Measurements from ENCODE around the gene FAM47E.

Gene FAM47E, protein sequence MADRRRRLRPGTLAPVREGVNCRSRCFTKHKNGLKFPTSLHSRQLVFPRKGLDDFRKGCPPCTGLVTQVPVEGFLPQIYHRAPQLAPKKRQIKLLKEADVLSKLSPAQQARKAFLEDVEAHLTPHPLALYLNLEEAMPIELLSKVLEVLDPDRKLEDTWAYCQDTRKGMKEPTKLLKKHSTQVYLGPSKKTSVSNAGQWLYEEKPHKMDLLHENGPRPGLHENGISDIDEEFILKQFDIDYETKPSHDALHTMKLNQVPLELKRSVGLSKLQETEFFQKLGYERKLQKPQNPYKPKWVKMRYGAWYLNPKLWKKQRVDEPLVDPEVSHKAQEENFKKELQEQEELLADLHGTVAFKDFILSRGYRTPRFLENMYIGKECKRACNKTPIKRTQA

DNA sequence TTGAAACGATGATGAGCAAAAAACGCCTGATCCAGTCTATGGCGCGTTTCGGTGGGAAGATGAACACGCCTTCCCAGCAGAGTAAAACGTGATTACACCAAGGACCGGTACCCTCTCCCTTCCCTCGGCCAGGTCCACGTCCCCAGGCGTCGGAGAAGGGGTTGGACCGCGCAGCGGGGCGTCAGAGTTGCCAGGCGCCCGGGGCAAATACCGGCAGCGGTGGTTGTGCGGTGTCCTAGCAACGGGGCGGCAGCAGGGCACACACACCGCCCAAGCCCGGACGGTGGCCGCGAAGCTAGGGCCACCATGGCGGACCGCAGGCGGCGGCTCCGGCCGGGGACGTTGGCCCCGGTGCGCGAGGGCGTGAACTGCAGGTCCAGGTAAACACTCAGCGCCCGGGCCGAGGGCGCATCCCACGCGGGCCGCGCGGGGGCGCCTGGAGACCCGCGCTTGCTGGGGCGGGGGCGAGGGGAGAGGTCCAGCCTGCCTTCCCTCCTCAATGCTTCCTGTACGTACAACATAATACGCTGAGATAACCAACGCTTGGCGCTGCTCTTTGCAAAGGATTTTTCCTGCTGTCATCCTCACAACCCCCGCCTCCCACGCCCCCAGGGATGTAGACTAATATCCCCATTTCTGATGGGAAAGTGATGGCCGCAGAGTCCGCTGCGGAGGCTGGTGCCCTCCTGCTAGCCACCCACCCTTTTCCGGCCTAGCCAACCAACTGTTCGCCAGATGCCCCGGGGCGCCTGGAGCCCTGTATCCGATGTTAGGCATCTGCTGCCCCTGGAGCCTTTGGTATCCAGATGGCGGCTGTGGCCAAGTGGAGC, at the start of gene FAM47E:
FAM47E (plus strand) TSS at position 281 of the 830 bp plus-strand sequence; CDS start at position 307, 26 bp downstream.
- peak; percentile 14 for DNase-seq (ENCODE audit: low read depth)

DNA sequence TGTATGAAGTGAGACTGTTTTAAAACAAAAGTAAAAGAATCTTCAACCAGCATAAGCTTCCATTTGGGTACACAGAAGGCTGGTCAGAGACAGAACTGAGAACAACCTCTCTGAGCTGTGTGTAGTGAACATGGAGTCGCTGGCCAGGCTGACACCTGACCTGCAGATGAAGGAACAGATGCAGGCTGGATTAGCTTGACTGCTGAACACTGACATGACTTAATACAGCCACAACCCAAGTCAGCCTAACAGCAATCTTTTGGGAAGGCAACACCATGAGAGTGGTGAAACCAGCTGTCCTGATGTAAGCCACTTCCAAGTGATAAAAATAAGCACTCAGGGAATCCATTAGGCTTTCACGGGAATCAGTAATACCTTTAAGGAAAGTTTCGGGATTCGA, 48.0 kb upstream of the FAM47E start:
- DNase-seq (ENCODE audit: low read depth), result no peak

DNA sequence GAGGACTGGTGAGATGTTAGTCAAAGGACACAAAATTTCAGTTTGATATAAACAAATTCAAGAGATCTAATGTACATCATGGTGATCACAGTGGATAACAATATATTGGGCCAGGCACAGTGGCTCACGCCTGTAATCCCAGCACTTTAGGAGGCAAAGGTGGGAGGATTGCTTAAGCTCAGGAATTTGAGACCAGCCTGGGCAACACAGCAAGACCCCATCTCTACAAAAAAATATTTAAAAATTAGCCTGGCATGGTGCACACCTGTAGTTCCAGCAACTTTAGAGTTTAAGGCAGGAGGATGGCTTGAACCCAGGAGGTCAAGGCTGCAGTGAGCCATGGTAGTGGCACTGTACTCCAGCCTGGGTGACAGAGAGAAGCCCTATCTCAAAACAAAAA, 46.6 kb upstream of the FAM47E start:
- DNase-seq (ENCODE audit: low read depth), result no peak

DNA sequence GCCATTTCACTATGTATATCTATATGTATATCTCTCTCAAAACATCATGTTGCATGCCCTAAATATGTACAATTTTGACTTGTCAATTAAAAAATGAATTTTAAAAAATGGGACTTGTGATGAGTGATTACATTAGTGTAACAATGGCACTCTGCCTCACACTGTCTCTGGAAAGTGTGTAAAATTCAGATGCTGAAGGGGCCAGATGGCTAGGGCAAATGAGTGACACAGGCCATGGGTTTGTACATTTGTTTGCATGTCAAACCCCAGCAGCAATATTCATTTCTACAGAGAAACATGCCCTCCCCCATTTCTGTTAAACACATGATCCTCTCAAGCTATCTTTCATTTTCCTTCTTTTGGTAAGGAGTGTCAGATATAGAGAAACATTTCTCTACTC, 46.0 kb upstream of the FAM47E start:
- no peak for DNase-seq (ENCODE audit: low read depth)

DNA sequence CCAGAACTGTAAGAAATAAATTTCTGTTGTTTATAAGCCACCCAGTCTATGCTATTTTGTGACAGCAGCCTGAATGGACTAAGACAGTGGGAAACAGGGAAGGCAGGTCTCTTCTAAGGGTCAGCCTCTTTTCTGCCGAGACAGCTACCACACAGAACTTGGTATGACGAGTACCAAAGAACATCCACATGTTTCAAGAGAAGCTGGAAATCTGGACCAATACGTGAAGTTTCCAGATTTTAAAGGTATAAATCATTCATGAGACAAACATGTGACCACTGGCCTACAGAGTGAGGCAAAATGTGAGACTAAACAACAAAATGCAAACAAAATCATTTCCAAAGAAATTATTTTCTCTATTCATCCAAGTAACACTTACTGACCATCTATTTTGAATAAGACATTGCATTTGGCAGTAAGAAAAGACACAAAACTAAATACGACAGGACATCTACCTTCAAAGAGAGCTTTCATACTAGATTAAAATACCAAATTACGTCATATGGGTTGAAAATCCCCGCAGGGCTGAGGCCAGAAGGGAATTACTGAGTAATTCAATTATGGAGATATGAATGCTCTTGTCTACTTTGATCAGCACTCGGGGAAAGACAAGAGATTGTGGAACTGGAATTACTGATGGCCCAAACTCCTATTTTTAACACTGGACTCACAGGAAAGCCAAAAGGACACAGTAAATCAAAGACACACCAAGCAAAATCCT, 45.1 kb upstream of the FAM47E start:
- no peak for DNase-seq (ENCODE audit: low read depth)

DNA sequence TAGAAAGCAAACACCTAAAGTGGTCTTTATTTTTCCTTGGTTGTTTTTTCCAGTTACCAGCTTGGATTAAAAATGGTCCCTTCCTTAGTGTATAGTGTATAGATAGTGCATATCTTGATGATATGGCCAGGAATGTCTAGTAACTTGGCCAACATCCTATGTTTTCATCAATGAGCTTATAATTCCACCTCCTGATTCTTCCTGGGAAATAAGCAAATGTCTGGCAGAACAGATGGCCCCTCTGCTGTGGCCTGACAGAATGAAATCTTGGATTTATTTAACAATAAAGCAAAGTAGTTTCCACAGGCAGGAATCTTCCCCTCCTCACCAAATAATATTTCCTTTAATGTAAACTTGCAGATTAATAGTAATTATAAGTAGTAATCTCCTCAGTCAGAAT, 44.0 kb upstream of the FAM47E start:
- no peak for DNase-seq (ENCODE audit: low read depth)

DNA sequence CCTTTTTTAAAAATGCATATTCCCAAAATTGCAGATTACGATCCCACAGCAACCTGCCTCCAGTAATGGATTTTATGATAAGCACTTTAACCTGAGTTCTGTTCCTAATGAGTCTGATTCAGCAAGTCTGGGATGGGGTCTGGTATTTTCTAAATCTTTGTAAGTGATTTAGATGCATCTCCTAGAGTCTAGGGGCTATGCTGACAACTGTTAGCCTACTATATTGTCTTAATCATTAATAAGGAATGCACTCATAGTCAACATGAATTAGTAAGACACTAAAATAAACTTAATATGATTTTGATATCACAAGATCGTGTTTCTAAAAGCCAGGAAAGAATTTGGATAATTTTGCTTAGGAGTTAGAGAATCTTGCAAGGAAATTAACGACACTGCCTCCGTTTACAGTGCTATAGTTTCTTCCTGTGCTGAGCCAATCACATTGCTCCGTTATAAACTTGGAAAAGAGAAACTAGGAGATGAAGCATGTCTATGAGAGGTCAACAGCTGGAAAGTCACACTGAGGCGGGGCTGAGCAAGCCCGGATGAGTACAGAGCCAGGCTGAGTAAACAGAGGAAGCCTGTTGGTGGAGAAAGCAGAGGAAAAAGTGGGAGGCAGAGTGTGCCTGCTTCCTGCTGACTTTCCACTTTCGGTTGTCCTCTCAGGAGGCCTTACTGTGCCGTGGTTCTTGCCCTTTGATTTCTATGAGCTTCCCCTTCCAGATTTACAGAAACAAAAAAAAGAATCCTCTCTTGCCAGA, 43.3 kb upstream of the FAM47E start:
- DNase-seq (ENCODE audit: low read depth), result peak; percentile 73

DNA sequence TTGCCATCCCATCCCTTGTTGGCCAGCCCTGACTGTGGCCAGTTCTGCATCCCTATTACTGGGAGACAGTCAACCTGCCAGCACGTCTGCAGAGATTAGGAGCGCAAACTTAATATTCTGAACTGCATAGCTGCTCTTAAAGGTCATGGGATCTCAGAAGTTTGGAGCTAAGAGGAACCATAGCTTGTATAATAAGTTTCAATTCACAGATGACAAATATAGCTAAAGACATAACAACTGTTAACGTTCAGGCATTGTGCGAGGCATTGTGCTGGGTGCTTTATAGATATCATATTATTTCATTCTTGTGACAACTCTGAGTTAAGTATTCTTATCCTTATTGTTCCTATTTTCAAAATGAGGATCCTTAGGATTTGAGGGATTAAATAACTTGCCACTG, 41.6 kb upstream of the FAM47E start:
- DNase-seq (ENCODE audit: low read depth), result no peak

DNA sequence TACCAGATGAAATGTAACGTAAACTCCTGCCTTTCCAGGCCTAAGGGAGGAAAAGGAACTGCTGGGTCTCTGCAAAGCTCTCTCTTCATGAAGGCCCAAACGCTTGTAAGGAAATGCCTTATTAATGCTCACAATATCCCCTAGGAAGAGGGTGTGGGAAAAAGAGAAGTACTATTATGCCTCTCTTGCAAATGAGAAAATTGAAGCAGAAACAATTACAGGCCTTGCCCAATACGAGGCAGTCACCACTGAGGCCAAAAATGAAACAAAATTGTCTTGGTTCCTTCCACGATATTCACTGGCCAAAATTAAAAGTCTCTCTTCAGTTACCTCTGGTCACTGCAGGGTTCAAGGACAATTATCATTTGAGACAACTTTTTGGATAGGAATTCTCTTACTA, 41.1 kb upstream of the FAM47E start:
- no peak for DNase-seq (ENCODE audit: low read depth)

DNA sequence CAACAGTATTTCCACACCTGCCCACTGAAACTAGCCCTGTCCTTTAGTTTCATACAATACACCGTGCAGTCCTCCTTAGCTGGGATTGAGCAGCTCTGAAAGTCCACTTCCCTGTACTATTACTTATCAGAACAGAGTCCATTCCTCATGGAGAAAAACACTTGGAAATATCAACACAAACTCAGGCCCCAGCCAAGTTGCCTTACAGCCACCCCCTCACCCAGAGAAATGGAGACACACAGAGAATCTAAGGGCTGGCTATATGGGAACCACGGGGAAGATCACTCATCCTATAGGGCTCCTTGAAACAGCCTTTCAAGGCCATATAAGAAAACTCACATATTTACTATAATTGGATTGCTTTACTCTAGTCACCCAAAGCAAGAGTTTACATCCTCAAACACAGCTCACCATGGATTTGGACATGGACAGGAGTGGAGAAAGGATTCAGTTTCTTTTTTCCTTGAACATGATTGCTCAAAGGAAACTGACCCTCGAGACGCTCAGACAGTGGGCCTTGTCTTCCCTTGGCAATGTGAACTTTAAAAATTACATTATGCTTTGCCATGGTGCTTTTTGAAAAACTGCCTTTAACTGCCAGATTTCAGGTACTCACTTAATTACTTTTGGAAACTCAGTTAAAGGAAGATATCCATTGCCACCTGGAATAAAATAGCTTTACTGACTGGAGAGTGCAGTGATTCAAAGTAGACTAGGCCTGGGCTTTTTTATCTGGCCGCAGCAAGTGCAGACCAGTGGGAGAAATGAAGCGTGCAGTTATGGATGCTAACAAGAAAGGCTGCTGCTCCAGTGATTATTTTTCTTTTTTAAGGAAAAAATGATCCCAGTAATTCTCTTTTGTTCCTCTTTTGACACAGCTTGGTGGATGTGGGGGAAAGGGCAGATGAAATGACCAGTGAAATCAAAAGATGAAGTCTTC, 39.5 kb upstream of the FAM47E start:
- DNase-seq (ENCODE audit: low read depth), result no peak

DNA sequence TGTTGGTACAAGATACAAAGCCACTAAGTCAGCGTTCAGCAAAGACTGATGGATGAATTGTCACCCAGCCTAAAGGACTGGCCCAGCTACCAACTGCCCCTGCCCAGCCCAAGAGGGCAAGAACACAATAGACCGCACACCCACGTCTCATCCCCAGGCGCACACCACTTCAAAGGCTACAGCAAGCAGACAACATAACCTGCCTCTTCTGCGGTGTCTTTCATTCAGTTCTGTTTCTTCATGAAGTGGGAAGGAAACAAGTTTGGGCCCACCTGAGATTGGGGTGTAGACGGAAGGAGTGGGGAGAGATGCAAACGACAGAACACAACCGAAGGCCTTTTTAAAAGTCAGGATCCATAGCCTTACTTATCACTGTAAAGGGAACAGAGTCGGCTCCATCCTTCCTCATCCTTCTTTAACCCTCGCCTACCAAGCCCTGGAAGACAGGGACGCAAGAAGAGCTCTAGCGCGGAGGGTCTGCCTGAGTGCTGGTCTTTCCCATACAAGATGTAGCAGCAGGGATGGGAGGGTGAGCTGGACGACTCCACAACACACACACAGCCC, 38.6 kb upstream of the FAM47E start:
- no peak for DNase-seq (ENCODE audit: low read depth)

DNA sequence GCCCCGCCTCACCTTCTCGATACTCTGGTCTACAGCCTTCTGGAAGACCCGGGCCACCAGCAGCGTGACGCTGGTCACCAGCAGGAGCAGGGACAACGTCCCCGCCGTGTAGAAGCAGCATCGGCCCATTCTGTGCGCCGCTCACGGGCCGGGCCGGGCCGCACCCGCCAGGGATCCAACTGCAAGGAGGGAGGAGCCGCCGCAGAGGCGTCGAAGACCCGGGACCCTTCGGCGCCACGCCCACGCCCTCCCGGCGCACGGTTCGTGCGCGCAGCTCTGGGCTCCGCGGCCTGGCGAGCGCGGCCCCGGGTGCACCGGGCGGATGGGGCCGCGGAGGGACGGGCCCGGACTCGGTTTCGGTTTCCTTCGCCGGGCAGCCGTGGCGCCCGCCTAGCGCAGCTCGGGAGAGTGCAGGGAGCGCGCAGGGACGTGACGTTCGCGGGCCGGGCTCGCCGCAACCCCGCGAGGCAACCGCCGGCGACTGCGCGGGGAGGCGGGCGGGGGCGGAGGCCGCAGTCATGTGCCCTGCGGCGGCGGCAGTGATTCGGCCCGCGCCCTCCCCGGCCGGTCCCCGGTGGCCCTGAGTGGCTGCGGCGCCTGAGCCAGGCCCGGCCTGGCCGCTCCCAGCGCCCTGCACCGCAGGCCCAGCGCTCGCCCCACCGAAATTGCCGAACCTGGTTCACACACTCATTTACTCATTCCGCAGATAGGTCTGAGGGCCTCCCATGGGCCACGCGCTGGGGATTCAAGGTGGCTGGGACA, 37.9 kb upstream of the FAM47E start, which contains the start of gene SCARB2:
SCARB2 (minus strand) TSS at position 410 of the 762 bp plus-strand sequence; CDS start at position 129, 281 bp downstream.
- peak; percentile 46 for DNase-seq (ENCODE audit: low read depth)

DNA sequence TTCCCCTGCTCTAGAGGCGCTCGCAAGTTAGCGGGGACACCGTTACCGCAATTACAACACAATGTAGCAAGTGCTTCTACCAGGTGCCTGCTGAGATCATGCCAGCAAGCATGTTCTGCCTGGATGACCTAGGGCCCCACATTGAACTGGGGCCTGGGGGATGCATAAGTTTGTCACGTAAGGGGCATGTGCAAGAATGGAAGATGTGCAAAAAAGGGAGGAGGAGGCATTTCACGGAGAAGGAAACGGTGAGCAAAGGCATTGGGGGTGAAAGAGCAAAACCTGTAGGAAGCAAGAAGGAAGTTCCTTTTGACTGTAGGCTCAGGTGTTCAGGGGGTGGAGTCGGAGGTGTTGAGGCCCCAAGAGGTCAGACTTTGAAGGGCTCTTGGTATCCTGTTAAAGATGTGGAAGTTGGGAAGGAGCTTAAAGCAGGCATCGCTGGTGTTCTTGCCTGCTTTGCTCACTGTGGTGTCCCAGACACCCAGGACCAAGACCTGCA, 37.3 kb upstream of the FAM47E start:
- DNase-seq (ENCODE audit: low read depth), result no peak

DNA sequence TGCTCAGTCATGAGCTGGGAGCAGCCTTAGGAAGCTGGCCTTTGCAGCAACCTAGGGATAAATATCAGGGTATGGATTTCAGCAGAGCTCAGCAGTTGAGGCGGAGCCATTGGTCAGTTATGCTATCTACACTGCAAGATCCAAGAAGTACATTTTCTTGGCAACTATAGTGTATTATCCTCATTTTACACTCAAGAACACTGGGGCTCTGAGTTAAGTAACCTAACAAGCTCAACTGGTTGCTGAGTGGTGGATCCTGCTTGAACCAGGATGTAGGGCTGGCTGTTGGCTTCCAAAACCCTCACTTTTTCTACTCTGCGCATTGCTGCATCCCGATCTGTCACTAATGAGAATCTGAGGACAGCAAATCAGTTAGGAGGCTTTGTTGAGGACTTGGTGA, 36.4 kb upstream of the FAM47E start:
- no peak for DNase-seq (ENCODE audit: low read depth)

DNA sequence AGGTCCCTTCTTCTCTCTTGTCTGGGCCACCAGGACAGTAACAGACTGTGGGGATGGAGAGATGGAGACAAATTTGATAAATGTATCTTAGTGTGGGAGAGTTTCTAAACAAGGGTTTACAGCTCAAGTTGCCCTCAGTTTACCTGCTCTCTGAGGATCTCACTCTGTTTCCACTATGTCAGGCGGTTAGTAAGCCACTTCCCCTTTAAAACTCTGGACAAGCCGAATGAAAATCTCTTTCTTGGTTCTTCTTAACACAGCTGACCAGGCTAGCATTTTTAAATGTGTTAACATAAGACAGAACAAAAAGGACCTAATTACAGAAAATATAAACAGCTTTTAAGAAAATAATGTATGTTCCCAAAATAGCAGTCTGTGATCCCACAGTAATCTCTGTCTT, 35.0 kb upstream of the FAM47E start:
- no peak for DNase-seq (ENCODE audit: low read depth)

DNA sequence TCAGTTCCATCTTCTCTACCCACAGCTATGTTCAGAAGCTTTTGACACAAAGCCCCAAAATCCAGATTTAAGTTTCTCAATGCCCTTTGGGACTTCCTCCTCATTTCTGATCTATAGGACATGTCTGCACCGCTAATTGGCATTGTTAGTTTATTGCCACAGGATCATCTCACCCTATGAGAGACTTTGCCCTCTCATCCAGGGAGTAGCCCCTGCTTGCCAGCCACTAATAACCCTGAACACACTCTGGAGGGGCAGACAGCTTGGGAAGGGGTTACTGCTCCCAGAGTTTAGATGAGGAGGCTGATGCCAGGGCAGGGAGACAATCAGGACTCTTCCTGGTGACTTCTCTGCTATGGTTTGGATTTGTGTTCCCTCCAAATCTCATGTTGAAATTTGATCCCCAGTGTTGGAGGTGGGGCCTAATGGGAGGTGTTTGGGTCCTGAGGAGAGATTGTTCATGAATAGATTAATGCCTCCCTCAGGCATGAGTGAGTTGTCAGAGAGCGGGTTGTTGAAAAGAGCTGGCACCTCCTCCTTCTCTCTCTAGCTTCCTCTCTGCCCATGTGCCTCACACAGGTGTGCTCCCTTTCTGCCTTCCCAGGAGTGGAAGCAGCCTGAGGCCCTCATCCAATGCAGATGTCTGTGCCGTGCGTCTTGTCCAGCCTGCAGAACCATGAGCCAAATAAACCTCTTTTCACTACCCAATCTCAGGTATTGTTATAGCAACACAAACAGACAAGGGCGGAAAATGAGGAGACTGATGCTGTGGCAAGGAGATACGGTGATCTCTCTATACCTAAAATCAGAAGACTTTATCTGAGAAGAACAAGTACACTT, 34.3 kb upstream of the FAM47E start:
- DNase-seq (ENCODE audit: low read depth), result no peak

DNA sequence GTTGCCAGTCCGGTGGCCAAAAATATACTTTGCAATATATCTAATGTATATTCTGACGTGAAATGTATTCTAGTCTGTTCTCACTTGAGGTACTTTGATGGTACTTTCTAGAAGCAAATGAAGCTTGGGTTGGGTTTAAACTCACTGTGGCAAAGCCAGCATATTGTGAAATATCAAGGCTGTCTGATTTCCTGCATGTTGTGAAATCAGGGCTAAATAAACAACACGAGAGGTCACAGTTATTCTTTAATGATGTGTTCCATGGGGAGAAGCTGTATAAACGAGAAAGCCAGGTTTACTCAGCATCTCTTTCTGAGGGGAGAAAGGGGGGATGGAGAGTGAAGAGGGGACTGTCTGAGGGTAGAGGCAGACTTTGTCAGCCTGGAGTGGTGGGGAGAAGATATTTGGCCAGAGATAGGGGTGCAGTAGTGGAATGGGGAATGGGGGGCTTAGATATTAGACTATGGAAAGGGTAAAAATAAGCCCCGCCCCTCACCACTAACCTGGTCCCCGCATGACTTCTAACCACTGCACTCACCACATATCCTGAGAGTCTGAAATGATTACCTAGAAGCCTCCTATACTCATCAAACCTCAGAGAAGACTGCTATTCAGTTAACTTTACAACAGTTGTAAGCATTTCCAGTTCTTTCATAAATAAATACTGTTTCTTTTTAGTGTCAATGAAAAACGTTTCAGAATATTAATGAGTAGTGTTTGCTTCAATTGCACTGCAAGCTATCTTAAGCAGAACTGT, 32.0 kb upstream of the FAM47E start:
- DNase-seq (ENCODE audit: low read depth), result peak; percentile 55

DNA sequence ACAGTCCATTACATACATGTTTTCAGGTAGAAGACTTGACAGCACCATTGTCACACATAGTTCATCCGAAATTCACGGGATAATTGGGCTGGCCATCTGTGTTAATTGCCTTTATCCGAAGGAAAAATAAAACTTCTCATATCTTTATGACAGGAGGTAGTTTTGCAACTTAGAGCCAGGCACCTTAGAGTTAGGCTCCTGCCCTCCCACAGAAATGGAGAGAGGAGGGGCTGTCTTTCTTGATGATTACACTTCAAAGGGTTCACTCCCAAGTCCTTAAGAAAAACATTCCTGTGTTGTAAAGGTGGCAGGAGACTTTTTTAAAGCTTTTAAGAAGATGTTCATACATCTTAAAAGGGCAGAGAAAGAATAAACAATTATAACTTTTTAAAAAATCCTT, 27.4 kb upstream of the FAM47E start:
- no peak for DNase-seq (ENCODE audit: low read depth)

Data from fibroblast of the conjunctiva (primary cell).